ENCODE results near the gene G0S2. TPM values are rescaled to one million over a fixed set of nuclear protein-coding genes. Genes with fewer than 3 reads are reported as not detected.

G0S2 gene
- total and polyA plus RNA-seq, 2 of the 8 experiments (the other 6 are each of a cell fraction or from before 2014, with no cell fraction given), result 1.0 to 1.7 TPM

GRCh38 chr1:209667708-209668107, 7.5 kb upstream of the G0S2 start:
- Histone ChIP-seq H2BK5ac (ENCODE audit: low read depth, low read length) (no peak overlapping the region), H3K56ac (replicated peaks; ENCODE audit: insufficient read length, low read depth, low read length) (no peak overlapping the region), H4K5ac (ENCODE audit: insufficient read length, low read depth, low read length) (no peak overlapping the region), H3K27ac (ENCODE audit: low read depth, low read length) (no peak overlapping the region), H3K27me3 (replicated peaks in 1 of 4; ENCODE audit: control insufficient read depth in 3 of 4, extremely low read depth in 1 of 4, insufficient read depth in 3 of 4, low read length in 3 of 4) (no peaks in the 10 kb centered on the region), H3K36me3 (ENCODE audit: control insufficient read depth in 2 of 4, insufficient read depth in 4 of 4, low read length in 3 of 4) (no peaks in the 10 kb centered on the region), H3K23me2 (ENCODE audit: low read depth, low read length) (no peaks in the 10 kb centered on the region), H3K4me1 (replicated peaks in 1 of 4; ENCODE audit: control insufficient read depth in 3 of 4, insufficient read depth in 4 of 4, low read length in 3 of 4) (no peaks in the 10 kb centered on the region), H4K91ac (replicated peaks; ENCODE audit: insufficient read length, low read length) (no peak overlapping the region), H2AK5ac (ENCODE audit: low read depth, low read length) (no peak overlapping the region), H3K18ac (ENCODE audit: extremely low read depth, low read length) (no peak overlapping the region), H3K14ac (ENCODE audit: insufficient read length) (no peak overlapping the region), H3K4me3 (ENCODE audit: extremely low read depth in 1 of 4, insufficient read depth in 2 of 4, low read depth in 3 of 4, low read length in 4 of 4) (no peak overlapping the region), H3K4me2 (ENCODE audit: insufficient read depth in 1 of 2, low read depth in 2 of 2, low read length in 2 of 2) (no peak overlapping the region), H2BK120ac (replicated peaks; ENCODE audit: low read depth, low read length) (no peak overlapping the region), H2BK12ac (ENCODE audit: low read depth, low read length) (no peak overlapping the region), H3K9ac (replicated peaks in 1 of 4; ENCODE audit: extremely low read depth in 1 of 4, low read depth in 3 of 4, low read length in 3 of 4) (no peak overlapping the region), H3K4ac (replicated peaks; ENCODE audit: insufficient read length, low read depth, low read length) (no peak overlapping the region), H2AFZ (ENCODE audit: low read length) (no peak overlapping the region), H3K23ac (ENCODE audit: insufficient read length) (no peak overlapping the region), H3K79me1 (ENCODE audit: low read depth, low read length) (no peaks in the 10 kb centered on the region), H2BK20ac (ENCODE audit: low read length) (no peak overlapping the region), H3K9me3 (ENCODE audit: insufficient read depth in 2 of 2, low read depth in 1 of 2, low read length in 1 of 2) (no peaks in the 10 kb centered on the region), H2BK15ac (ENCODE audit: low read length) (no peak overlapping the region), H4K20me1 (replicated peaks in 1 of 2; ENCODE audit: control insufficient read depth in 1 of 2, insufficient read depth in 2 of 2, low read length in 2 of 2) (no peaks in the 10 kb centered on the region), H4K8ac (ENCODE audit: extremely low read depth, insufficient read depth, low read length) (no peak overlapping the region), H3K79me2 (ENCODE audit: control insufficient read depth in 1 of 2, insufficient read depth in 2 of 2, low read length in 2 of 2) (no peaks in the 10 kb centered on the region)
- FAIRE-seq (no peak), DNase-seq (ENCODE audit: low read depth in 1 of 2, low spot score in 2 of 2) (no peak)
- ChIA-PET CTCF (ENCODE audit: partially characterized antibody) (interaction anchor here (0.6 to 2.1 kb wide), 4 partner anchors 15 to 100 kb away, joined by 3 to 7 read pairs (median 3); partner anchors contain the start of gene LAMB3), POLR2A (ENCODE audit: partially characterized antibody) (no interaction called here)
- WGBS, 2 experiments (ENCODE audit: extremely low coverage in 1 of 2, insufficient coverage in 1 of 2, insufficient read length in 1 of 2, insufficient replicate concordance in 2 of 2, low coverage in 1 of 2, low lambda C conversion rate in 2 of 2, missing lambda C conversion rate in 1 of 2), result 95% methylated on average over 4 of the region's 4 CpGs; no CpG with 5 or more reads in 1 of the 2 experiments
- no peak for TF ChIP-seq POLR2A (IDR thresholded peaks at IDR 0.05; ENCODE audit: control extremely low read depth in 1 of 2, low read depth in 2 of 2, low read length in 2 of 2)
- no peak for TF ChIP-seq BCL11A (IDR thresholded peaks at IDR 0.05; ENCODE audit: low read depth in 2 of 2, low read length in 2 of 2)
- TF ChIP-seq EP300 (IDR thresholded peaks at IDR 0.05; ENCODE audit: borderline replicate concordance in 1 of 2, low read depth in 2 of 2, low read length in 2 of 2), result no peak
- TF ChIP-seq CREB1 (IDR thresholded peaks at IDR 0.05), result no peak
- TF ChIP-seq YY1 (IDR thresholded peaks at IDR 0.05; ENCODE audit: low read depth, low read length), result no peak
- TF ChIP-seq SAP30 (IDR thresholded peaks at IDR 0.05; ENCODE audit: insufficient read depth, insufficient replicate concordance, low read length), result no peak
- no peak for TF ChIP-seq RAD21 (IDR thresholded peaks at IDR 0.05 in 1 of 2, conservative IDR thresholded peaks at IDR 0.05 in 1 of 2; ENCODE audit: low read depth in 2 of 2, low read length in 2 of 2)
- no peak for TF ChIP-seq SIRT6 (IDR thresholded peaks at IDR 0.05; ENCODE audit: low read length)
- TF ChIP-seq TAF7 (optimal IDR thresholded peaks at IDR 0.05; ENCODE audit: borderline replicate concordance, low read depth, low read length), result no peak
- no peak for TF ChIP-seq SIX5 (IDR thresholded peaks at IDR 0.05; ENCODE audit: low read depth, low read length)
- no peak for TF ChIP-seq NANOG (IDR thresholded peaks at IDR 0.05; ENCODE audit: insufficient read depth, low read depth, low read length, poor library complexity, severe bottlenecking)
- no peak for TF ChIP-seq JUND (IDR thresholded peaks at IDR 0.05; ENCODE audit: low read length)
- no peak for TF ChIP-seq BACH1 (IDR thresholded peaks at IDR 0.05; ENCODE audit: low read length)
- TF ChIP-seq CBX8 (IDR thresholded peaks at IDR 0.05; ENCODE audit: borderline replicate concordance, low read depth, low read length), result no peak
- no peak for TF ChIP-seq BRCA1 (IDR thresholded peaks at IDR 0.05; ENCODE audit: low read depth, low read length)
- no peak for TF ChIP-seq POU5F1 (IDR thresholded peaks at IDR 0.05; ENCODE audit: low read depth, low read length)

Data from H1 (cell line).